DMS114 treated with DMSO at 0.1 percent for 48 hours (cell line): ENCODE results near the gene PSMB10.
A peak's percentile ranks its signal among the peaks of the same experiment; 100 is the strongest.
"Not testable (repeated sequence)": the region's sequence is repeated elsewhere in the genome, so short reads cannot be mapped to it uniquely, and the experiment has no call there.

Experiments used
- DNase-seq: peaks from one replicate; lab custom pipeline; 2025; ENCODE audit not compliant: unreplicated experiment; lab: John Stamatoyannopoulos, UW

The PSMB10 gene

GRCh38 chr16:67942510-67943255, 6.0 kb upstream of the PSMB10 start:
- no peak for DNase-seq

- peak; percentile 26 for DNase-seq
Measured at GRCh38 chr16:67942200-67942509, 5.5 kb upstream of the PSMB10 start.

GRCh38 chr16:67941469-67942199, 5.0 kb upstream of the PSMB10 start:
- DNase-seq: no peak

- DNase-seq: no peak
Measured at GRCh38 chr16:67940446-67941089, 3.9 kb upstream of the PSMB10 start.

GRCh38 chr16:67939507-67940445, 3.1 kb upstream of the PSMB10 start:
- no peak for DNase-seq

- DNase-seq: not testable (repeated sequence)
Measured at GRCh38 chr16:67937713-67938112, 1.1 kb upstream of the PSMB10 start.

- peak; percentile 39 for DNase-seq
Measured at GRCh38 chr16:67936880-67937605, 393 bp upstream of the PSMB10 start.

- peak; percentile 97 for DNase-seq
Measured at GRCh38 chr16:67935402-67936123, 1.1 kb downstream of the PSMB10 start.

GRCh38 chr16:67935101-67935401, 1.6 kb downstream of the PSMB10 start:
- DNase-seq: no peak

- DNase-seq: no peak
Measured at GRCh38 chr16:67934306-67935100, 2.1 kb downstream of the PSMB10 start.

- DNase-seq: no peak
Measured at GRCh38 chr16:67933805-67934204, 2.8 kb downstream of the PSMB10 start.

GRCh38 chr16:67932462-67932840, 4.2 kb downstream of the PSMB10 start:
- DNase-seq: no peak

- no peak for DNase-seq
Measured at GRCh38 chr16:67931712-67932461, 4.8 kb downstream of the PSMB10 start, which contains the start of gene CTRL. TSS of gene CTRL (minus strand) at chr16:67931862. CDS start at chr16:67931852, 10 bp downstream.

GRCh38 chr16:67930678-67931211, 5.9 kb downstream of the PSMB10 start:
- DNase-seq: no peak

- no peak for DNase-seq
Measured at GRCh38 chr16:67930191-67930590, 6.5 kb downstream of the PSMB10 start.

GRCh38 chr16:67928561-67929364, 7.9 kb downstream of the PSMB10 start:
- peak; percentile 23 for DNase-seq

- DNase-seq: no peak
Measured at GRCh38 chr16:67928147-67928546, 8.5 kb downstream of the PSMB10 start.
